Spleen (tissue), 11 donors: ENCODE results near the gene GAB2. TPM values are rescaled to one million over a fixed set of nuclear protein-coding genes. Genes with fewer than 3 reads are reported as not detected.
A peak's percentile ranks its signal among the peaks of the same experiment; 100 is the strongest.

Experiments used
- DNase-seq: peaks from one replicate; pipeline ENCODE4 v3.0.0-alpha.2; 2020
- H3K27ac ChIP-seq, 8 donors: fragments of 200-600 bp; sonication (generic) in 7 of 8; 1 replicate in 4 of 8; 2 replicates in 4 of 8; pipeline versions ENCODE4 v1.5.0 to v1.8.0; 2016 to 2021; ENCODE audit warnings: inconsistent platforms in 4 of 8, mild to moderate bottlenecking in 4 of 8, moderate library complexity in 1 of 8
- H3K27me3 ChIP-seq, 7 donors: fragments of 200-600 bp; sonication (generic) in 6 of 7; replicated peaks in 1 of 7; 1 replicate in 4 of 7; 2 replicates in 3 of 7; pipeline versions ENCODE4 v1.5.0 to v1.8.0; 2016 to 2021; ENCODE audit warnings: inconsistent platforms in 3 of 7, mild to moderate bottlenecking in 1 of 7
- H3K36me3 ChIP-seq, 6 donors: fragments of 200-600 bp; sonication (generic) in 5 of 6; 1 replicate in 4 of 6; 2 replicates in 2 of 6; pipeline versions ENCODE4 v1.5.0 to v1.8.0; 2016 to 2021; ENCODE audit warnings: inconsistent platforms in 2 of 6
- H3K4me1 ChIP-seq, 6 donors: fragments of 200-600 bp; sonication (generic) in 5 of 6; 1 replicate in 3 of 6; 2 replicates in 3 of 6; pipeline versions ENCODE4 v1.5.0 to v1.8.0; 2016 to 2021; ENCODE audit warnings: inconsistent platforms in 3 of 6
- H3K4me3 ChIP-seq, 8 donors: fragments of 200-600 bp; sonication (generic) in 7 of 8; 1 replicate in 4 of 8; 2 replicates in 4 of 8; pipeline versions ENCODE4 v1.5.0 to v1.8.0; 2016 to 2021; ENCODE audit warnings: inconsistent platforms in 4 of 8, mild to moderate bottlenecking in 4 of 8, moderate library complexity in 2 of 8
- H3K9me3 ChIP-seq, 8 donors: fragments of 200-600 bp; sonication (generic) in 7 of 8; 1 replicate in 4 of 8; 2 replicates in 4 of 8; pipeline versions ENCODE4 v1.5.0 to v1.8.0; 2016 to 2021; ENCODE audit warnings: inconsistent platforms in 4 of 8
- POLR2A ChIP-seq, 3 donors: fragments of 450-650 bp; IDR thresholded peaks; one replicate each; pipeline ENCODE4 v1.5.1; 2017; ENCODE audit warnings: antibody characterized with exemption in 3 of 3, mild to moderate bottlenecking in 1 of 3
- POLR2AphosphoS5 ChIP-seq, 3 donors: sonication (generic); formaldehyde crosslinking; IDR thresholded peaks; one replicate each; pipeline ENCODE4 v1.5.1; 2017; ENCODE audit warnings: antibody characterized with exemption in 3 of 3
- WGBS, 5 donors: extraction: QIAGEN DNeasy Blood & Tissue Kit in 3 of 5; methylation state at CpG; one replicate each; pipeline versions ENCODE4 v1.1.5 to v1.1.7; 2013 to 2018; 5-methylcytosine and 5-hydroxymethylcytosine counted together
- intact Hi-C: fragments of 100-400 bp; cut with DNase I; formaldehyde crosslinking; loops from one replicate; pipeline ENCODE4 v1.15.0; 2023; ENCODE audit warnings: low total_unique reads
- polyA plus RNA-seq, 3 donors: library from polyadenylated mRNA; stranded (reverse); fragments of 200-250 nt; gene quantifications; one replicate each; pipeline ENCODE4 v1.2.1, GENCODE V29; 2013
- total RNA-seq, 7 donors: library from RNA; depleted of rRNA in 3 of 7; stranded (reverse); fragments of >200 nt in 3 of 7; fragmentation: NEBNext Ultra II Directional in 4 of 7; extraction: Animal tissue kit (Norgen Biotek cat#: 25700) in 4 of 7; gene quantifications; one replicate each; pipeline versions ENCODE4 v1.1.0 to v1.2.1, GENCODE V29; 2016 to 2021
- TF ChIP-seq, protein P1 (sequence below), 11 experiments: fragments of 200-600 bp in 7 of 11; fragments of 450-650 bp in 4 of 11; sonication (generic) in 4 of 11; IDR thresholded peaks in 8 of 11; conservative IDR thresholded peaks in 3 of 11; 1 replicate in 7 of 11; 2 replicates in 4 of 11; pipeline versions ENCODE4 v1.4.0 to v1.8.0; 2016 to 2021; ENCODE audit warnings: antibody characterized with exemption in 11 of 11, inconsistent platforms in 4 of 11, mild to moderate bottlenecking in 1 of 11
- donor health status: healthy with polysubstance abuse.
- donor health status: DM: no; HTN: no; CAD: no; lungs with moderate emphysema.
- donor health status: DM: no; HTN: no; CAD: no.
- donor health status: Bipolar disorder and iron deficiency.
- donor health status: healthy.
- donor health status: DM: no; HTN: no; CAD: no.
- donor health status: DM: yes; HTN: yes; CAD: no.

Gene GAB2
- total and polyA plus RNA-seq, 10 donors: 2.3 to 57.7 (median 47.0) TPM

DNA sequence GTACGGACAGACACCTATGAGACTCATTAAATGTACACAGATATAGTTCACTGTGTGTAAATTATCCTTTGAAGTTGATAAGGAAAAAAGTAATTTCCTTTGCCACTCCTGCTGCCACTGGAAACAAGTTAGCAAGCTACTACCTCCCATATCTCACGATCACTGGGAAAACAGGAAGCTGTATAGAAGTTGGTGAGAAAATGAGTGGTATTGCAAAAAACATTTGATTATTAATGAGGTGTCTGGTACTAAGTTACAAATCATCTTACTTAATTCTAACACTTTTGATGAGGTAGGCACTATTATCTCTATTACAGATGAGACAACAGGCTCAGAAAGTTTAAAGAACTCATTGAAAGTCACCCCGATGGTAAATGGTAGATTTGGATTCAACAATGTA, 68.5 kb downstream of the GAB2 start:
- peaks cover 25 to 76% (median 57%) of the 10 kb centered on the region in 6 donors for H3K4me1 ChIP-seq
- peak overlapping the region in 1 of 8 donors; percentile 46 for H3K4me3 ChIP-seq
- DNase-seq: no peak
- no peaks in the 10 kb centered on the region for H3K27me3 ChIP-seq
- intact Hi-C loops: no loop called here
- TF ChIP-seq POLR2A (IDR thresholded peaks at IDR 0.05): no peak
- TF ChIP-seq, protein P1, sequence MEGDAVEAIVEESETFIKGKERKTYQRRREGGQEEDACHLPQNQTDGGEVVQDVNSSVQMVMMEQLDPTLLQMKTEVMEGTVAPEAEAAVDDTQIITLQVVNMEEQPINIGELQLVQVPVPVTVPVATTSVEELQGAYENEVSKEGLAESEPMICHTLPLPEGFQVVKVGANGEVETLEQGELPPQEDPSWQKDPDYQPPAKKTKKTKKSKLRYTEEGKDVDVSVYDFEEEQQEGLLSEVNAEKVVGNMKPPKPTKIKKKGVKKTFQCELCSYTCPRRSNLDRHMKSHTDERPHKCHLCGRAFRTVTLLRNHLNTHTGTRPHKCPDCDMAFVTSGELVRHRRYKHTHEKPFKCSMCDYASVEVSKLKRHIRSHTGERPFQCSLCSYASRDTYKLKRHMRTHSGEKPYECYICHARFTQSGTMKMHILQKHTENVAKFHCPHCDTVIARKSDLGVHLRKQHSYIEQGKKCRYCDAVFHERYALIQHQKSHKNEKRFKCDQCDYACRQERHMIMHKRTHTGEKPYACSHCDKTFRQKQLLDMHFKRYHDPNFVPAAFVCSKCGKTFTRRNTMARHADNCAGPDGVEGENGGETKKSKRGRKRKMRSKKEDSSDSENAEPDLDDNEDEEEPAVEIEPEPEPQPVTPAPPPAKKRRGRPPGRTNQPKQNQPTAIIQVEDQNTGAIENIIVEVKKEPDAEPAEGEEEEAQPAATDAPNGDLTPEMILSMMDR (IDR thresholded peaks at IDR 0.05 in 8 of 11, conservative IDR thresholded peaks at IDR 0.05 in 3 of 11): no peak
- TF ChIP-seq POLR2AphosphoS5 (IDR thresholded peaks at IDR 0.05): no peak
- no peaks in the 10 kb centered on the region for H3K36me3 ChIP-seq
- H3K9me3 ChIP-seq: no peaks in the 10 kb centered on the region
- peak overlapping the region; percentile 65 to 92 (median 83) for H3K27ac ChIP-seq
- WGBS, 5 donors: 45 to 57% (median 50%) methylated on average over 3 of the region's 3 CpGs

- Histone ChIP-seq H3K4me1 (peaks cover 25 to 68% (median 54%) of the 10 kb centered on the region in 6 donors), H3K9me3 (no peaks in the 10 kb centered on the region), H3K27me3 (no peaks in the 10 kb centered on the region), H3K36me3 (no peaks in the 10 kb centered on the region), H3K4me3 (no peak overlapping the region), H3K27ac (peak overlapping the region in 4 of 8 donors; percentile 9 to 92 (median 48))
- no peak for DNase-seq
- TF ChIP-seq POLR2A (IDR thresholded peaks at IDR 0.05) (no peak), POLR2AphosphoS5 (IDR thresholded peaks at IDR 0.05) (no peak)
- TF ChIP-seq, protein P1 (IDR thresholded peaks at IDR 0.05 in 8 of 11, conservative IDR thresholded peaks at IDR 0.05 in 3 of 11): no peak
- intact Hi-C loops: no loop called here
These were observed 69.7 kb downstream of the GAB2 start for GRCh38 chr11:78347956-78348355.

DNA sequence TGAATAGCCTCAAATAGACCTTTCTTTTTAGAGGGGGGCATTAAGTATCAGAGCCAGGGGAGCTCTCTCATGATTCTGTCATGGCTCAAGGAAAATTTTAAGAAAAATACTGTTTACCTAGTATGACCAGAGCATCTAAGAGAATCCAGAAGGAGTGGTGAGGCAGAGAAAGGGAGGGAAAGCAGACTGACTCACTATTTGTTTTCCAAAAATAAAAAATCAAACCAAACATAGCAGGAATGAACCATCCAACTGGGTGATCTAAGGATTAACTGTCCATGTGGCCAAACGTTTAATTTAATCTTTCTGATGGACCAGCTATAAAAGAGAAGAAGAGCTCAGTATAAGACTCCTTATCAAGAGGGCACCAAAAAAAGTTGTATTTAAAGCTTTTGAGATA, 70.8 kb downstream of the GAB2 start:
- intact Hi-C loops: no loop called here
- no peaks in the 10 kb centered on the region for H3K27me3 ChIP-seq
- no peaks in the 10 kb centered on the region for H3K9me3 ChIP-seq
- WGBS, 5 donors: 88 to 97% (median 95%) methylated on average over 1 of the region's 1 CpG
- no peak for DNase-seq
- H3K27ac ChIP-seq: no peak overlapping the region
- no peak overlapping the region for H3K4me3 ChIP-seq
- peaks cover 22 to 57% (median 44%) of the 10 kb centered on the region in 6 donors for H3K4me1 ChIP-seq
- no peak for TF ChIP-seq POLR2AphosphoS5 (IDR thresholded peaks at IDR 0.05)
- TF ChIP-seq, protein P1 (IDR thresholded peaks at IDR 0.05 in 8 of 11, conservative IDR thresholded peaks at IDR 0.05 in 3 of 11): no peak
- no peak for TF ChIP-seq POLR2A (IDR thresholded peaks at IDR 0.05)
- H3K36me3 ChIP-seq: no peaks in the 10 kb centered on the region

DNA sequence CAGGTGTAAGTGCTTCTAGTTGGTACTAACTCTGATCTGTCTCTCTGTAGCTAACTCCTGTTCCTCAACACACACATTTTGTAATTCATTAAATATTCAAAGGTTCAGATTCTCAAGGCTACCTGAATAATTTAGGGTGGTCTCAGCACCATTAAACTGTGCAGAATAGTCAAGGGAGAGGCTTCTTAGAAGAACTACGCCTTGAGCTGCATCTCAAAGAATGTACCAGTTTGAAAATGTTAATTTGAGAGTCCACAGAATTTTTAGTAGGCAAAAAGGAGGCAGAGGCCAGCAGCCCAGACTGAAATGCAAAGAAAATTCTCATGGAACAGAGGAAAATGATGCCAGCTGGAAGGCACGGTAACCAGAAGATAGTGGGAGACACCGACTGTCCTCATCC, 72.2 kb downstream of the GAB2 start:
- no peak for DNase-seq
- no peak overlapping the region for H3K4me3 ChIP-seq
- H3K27ac ChIP-seq: no peak overlapping the region
- no peaks in the 10 kb centered on the region for H3K27me3 ChIP-seq
- H3K4me1 ChIP-seq: peaks cover 13 to 43% (median 31%) of the 10 kb centered on the region in 6 donors
- intact Hi-C loops: no loop called here
- H3K36me3 ChIP-seq: no peaks in the 10 kb centered on the region
- TF ChIP-seq, protein P1 (IDR thresholded peaks at IDR 0.05 in 8 of 11, conservative IDR thresholded peaks at IDR 0.05 in 3 of 11): no peak
- no peak for TF ChIP-seq POLR2AphosphoS5 (IDR thresholded peaks at IDR 0.05)
- TF ChIP-seq POLR2A (IDR thresholded peaks at IDR 0.05): no peak
- H3K9me3 ChIP-seq: no peaks in the 10 kb centered on the region
- WGBS, 5 donors: 86 to 97% (median 95%) methylated on average over 3 of the region's 3 CpGs
